GM15510 (cell line): ENCODE data around the gene PSMG3.

ENCODE experiments used
- POLR2A ChIP-seq: IDR thresholded peaks from 3 replicates; pipeline ENCODE4 v1.6.1; 2011; ENCODE audit warnings: borderline replicate concordance; ENCODE audit not compliant: insufficient read length; ENCODE audit errors: extremely low read depth

The PSMG3 gene

DNA sequence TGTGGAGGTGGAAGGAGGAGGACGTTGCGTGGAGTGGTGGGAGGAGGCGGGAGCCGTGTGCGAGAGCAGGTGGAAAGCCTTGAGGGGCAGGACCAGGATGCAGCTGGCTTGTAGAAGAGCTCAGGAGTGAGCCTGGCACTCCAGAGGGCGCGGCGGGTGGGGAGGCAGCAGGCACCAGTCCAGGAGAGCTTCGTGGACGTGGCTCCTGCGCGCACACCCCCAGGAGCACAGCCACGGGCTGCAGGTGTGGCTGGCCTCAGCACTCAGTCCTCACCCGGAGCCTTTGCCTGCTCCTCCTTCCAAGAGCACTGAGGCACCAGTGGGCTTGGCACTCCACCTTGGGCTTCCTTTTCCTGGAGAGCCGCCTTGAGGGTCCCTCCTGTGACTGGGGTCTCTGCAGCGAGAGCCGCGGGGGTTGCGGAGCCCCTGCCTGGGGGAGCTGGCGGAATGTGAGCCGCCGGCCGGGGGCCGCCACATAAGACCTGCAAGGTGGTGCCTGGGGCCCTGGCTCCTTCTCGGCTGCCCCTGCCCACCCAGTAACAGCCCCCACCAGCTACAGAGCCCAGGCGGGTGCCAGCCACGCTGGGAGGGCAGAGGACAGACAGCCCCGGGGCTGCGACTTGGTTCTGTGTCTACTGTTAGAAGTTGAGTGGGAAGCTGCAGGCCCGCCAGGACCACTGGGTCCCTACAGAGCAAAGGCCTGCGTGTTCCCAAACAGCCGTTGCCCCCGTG lies 28.2 kb downstream of the PSMG3 start:
- TF ChIP-seq POLR2A, result no peak

DNA sequence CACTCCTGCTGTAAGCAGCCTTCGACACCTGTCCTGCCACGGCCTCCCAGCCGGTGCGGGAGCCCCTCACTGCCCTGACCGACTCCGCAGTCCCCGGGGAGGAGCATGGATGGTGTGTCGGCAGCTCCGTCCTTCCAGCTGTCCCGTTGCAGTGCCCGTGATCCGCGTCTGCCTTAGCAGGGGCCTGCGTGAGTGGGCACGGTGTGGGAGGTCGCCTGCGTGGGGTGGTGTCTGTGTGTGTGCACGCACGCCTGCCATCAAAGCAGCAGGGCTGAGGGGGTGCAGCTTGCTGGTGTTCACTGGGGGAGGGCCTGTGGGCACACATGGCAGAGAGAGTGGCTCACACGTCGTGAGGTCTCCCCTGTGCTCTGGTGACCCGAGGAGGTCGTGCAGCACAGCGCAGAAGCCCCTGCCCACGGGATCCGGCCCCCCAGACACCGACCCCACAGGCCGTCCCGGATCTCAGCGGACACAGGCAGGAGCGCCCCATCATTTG lies 29.0 kb downstream of the PSMG3 start:
- TF ChIP-seq POLR2A, result no peak

DNA sequence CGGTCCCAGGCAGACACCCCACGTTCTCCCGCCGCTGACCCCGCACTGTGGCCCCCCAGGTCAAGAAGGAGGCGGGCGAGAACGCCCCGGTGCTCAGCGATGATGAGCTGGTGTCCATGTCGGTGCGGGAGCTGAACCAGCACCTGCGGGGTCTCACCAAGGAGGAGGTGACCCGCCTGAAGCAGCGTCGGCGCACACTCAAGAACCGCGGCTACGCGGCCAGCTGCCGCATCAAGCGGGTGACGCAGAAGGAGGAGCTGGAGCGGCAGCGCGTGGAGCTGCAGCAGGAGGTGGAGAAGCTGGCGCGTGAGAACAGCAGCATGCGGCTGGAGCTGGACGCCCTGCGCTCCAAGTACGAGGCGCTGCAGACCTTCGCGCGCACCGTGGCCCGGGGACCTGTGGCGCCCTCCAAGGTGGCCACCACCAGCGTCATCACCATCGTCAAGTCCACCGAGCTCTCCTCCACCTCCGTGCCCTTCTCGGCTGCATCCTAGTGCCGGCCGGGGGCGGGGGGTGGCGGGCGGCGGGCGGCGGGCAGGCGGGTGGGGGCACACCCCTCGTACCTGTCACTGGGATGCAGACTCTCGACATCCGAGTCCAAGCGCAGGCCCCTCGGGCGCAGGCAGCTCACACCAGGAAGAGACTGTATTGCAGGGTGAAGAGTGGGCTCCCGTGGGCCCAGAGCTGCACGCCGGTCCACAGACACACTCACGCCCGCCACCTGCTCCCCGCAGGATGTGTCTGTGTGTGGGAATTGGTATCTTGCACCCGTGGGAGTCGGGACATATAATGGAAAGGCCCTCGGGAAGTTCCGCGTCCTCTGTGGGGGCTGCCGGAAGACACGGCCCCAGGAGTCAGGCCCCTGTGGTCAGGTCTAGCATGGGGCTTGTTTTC lies 29.7 kb downstream of the PSMG3 start:
- TF ChIP-seq POLR2A, result no peak

DNA sequence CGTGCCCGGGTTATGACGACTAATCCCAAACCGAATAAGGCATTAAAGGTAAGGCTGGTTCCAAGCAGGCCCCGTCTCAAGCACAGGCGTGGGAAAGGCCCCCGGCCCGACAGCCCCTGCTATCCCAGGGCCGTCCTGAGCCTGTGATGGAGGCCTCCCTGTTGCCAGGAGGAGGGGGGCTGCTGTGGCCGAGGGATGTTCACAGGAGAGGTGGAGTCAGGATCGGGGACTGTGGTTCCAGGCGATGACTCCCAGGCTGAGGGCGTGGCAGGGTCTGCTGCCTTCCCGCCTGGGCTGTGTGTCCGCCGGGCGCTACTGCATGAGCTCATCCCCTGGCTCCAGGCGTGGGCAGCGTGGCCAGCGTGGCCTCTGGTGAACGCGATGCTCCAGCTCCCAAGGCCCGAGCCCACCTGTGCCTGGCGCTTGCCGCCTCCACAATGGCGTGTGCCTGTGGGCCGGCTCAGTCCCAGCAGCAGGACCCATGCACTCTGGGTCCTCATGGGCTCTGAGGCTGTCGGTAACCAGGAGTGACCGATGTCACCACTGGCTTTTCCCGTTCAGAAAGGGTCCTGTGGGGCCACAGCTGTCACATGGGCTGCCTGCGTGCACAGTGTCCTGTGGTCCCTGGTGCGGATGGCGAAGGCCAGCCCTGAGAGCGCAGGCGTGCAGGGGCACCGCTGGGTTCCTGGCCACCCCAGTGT lies 30.5 kb downstream of the PSMG3 start:
- no peak for TF ChIP-seq POLR2A

DNA sequence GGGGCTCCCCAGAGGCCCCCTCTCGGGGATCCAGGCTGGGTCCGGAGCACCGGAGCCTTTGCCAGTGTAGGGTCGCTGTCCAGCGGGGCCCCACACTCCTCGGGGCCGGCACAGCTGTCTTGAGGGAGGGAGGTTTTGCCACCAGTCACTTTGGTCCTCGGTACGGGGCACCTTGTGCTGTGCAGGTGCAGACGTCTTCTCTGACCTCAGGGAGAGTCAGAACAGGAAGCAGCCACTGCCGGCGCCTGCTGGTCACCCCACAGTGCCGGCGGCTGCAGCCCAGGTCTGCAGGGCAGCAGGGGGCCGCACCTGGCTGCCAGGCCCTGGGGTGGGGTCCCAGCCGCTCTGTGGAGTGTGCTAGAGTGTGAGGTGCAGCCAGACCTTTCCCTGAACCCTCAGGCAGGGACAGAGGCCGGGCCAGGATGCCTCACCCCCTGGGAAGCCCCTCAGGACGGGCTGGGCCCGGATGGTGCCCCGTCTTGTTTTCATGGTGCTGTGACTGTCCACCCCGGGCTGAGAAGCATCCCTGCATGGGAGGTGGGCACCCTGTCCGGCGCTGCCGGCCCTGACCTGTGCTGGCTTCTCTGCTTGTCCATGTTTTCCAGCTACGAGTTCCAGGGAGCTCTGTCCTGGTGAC lies 31.2 kb downstream of the PSMG3 start:
- TF ChIP-seq POLR2A, result no peak

DNA sequence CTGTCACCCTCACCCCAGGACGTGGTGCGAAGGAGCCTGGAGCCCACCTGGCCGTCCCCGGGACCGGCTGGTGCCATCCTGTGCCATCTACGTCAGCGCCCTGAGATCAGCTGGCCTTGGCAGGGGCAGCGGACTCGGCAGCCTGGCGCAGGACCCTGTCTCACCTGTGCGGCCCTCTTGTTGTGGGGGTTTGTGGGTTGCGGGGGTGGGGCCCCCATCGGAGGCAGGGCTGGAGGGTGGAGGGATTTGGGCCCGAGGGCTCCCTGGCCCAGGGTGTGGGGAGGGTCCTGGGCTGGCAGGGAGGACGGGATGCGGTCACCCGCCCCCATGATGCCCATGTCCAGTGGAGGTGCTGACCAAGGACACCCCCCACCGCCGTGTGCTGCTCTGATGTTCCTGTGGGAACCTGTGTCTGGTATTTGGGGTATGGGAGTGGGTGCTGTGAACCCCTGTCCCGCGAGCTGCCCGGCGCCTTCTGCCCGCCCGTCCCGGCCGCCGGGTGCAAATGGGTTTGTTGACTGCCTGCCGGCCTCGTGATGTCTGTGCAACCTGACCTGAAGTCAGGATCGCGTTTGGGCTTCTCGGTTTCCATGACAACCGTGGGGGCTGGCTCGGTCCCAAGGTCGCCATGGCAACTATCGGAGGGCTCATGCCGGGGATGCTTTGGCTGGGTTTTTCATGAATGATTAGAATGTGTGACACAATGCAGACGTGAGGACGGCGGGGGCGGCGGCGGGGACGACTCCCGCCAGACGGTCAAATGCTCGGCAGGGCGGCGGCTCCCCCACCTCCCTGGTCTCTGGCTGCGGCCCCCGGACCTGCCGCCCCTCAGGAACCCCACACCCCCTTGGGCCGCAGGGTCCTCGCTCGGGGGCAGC lies 32.1 kb downstream of the PSMG3 start:
- TF ChIP-seq POLR2A, result no peak

DNA sequence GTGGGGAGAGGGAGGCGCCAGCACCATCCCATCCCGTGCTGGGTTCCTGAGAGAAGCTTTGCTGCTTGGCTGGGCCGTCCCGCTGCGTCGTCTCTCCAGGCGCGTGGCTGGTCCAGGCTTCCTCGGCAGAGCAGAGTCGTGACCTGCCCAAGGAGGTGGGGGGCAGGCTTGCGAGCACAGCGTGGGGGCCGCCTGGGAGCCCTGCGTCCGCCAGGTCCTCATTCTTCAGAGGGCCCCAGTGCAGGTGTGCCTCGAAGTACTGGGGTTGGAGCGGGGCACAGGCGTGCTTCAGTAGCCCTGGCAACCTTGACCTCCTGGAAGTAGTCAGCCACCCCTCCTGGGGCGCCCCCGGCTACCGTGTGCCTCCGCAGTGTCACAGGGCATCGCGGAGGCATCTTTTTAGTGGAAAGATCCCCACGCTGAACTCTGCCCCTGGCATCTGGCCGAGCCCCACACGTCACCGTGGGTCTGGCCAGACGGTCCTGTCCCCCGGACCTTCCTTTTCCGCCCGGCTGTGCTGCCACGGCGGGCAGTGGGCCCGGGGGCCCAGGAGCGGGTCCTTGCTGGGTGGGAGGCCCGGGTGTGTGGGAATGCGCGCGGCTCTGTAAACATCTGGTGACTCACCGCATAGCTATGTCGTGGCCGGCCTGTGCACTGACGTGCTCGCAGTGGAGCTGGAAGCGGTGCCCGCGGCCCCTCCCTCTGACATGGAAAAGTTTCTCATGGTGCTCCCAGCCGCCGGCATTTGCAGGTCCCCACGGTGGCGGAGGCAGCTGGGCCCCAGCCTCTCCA lies 32.9 kb downstream of the PSMG3 start:
- no peak for TF ChIP-seq POLR2A

DNA sequence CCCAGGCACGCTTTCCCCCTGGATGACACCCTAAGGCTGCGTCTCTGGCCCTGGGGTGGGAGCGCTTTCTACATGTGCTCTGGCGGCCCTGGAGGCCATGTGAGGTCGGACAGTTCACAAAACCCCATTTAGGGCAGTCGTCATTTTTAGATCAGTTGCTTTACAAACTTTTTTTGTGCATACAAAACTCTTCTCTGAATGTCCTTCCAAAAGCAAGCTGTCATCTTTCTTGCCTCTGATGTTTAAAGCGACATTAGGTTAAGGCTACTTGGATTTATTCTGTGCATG lies 33.4 kb downstream of the PSMG3 start:
- TF ChIP-seq POLR2A, result no peak

DNA sequence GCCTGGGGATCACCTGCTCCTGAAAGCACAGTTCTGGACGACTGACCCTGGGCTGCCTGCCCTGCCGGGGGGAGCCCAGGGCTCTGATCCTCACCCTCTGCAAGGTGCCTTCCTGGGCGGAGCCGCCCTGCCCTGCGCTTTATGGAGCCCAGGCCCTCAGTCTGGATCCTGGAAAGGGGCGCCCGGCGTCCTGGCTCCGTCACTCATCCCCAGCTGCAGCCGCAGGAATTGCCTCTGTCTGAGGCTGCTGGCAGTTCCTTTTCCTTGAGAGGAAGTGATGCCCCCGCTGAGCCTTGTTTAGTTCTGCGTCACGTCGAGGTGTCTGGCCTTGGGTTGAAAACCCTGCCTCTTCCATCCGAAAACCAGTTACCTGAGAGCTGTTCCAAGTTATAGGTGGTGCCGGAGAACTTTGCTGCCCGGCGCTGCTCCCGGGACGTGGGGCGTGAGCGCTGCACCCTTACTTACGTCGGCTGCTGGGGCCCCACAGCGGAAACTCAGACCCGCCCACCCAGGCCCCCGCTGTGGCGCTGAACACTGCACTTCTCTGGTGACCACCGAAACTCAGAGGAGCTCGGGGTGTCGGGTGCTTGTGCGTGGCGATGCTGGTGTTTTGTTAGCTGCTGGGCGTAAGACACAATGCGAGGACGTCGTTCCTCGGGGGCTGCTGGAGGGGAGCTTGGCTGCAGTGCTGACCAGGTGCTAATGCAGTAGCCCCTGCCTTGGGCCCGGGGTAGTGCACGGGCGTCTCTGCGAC lies 34.0 kb downstream of the PSMG3 start:
- TF ChIP-seq POLR2A, result no peak

DNA sequence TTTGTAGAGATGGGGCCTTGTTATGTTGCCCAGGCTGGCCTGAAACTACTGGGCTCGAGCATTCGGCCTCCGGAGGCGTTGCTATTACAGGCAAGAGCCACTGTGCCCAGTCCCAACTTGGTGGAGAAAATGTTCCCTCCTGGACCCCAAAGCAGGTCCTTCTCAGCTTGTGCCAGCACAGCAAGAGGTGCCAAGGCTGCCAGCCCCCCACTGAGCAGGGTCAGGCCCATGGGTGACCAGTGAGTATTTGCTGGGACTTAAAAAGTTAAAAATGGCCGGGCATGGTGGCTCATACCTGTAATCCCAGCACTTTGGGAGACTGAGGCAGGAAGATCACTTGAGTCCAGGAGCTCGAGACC lies 34.8 kb downstream of the PSMG3 start:
- TF ChIP-seq POLR2A, result no peak

DNA sequence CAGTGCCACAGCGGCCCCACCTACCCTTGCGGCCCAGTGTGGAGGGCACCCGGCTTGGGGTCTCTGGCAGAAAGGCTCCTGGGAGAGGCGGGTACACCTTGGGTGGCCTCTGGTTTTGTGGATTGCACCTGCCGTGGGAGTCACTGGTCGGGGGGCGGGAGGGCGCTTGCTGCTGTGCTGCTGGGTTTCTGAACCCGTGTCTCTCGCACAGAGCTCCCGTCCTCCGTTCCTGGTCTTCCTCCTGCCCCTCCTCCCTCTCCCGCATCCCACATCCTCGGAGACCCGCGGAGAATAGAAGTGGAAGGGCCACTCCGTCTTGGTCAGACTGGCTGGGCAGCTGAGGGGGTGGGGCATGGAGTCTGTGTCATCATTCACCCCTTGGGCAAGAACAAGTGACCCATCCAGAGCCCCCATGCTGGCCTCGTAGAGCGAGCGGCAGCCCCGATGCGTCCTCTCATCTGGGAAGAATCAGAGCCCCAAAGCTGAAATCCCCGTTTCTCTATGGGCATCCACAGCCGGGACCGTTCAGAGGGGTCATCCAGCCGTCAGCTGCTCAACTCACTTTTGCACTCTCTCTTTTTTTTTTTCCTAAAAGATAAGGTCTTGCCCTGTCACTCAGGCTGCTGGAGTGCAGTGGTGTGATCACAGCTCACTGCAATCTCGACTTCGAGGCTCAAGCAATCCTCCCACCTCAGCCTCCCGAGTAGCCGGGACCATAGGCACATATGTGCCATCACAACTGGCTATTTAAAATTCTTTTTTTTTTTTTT lies 35.3 kb downstream of the PSMG3 start:
- no peak for TF ChIP-seq POLR2A
